Stimulated activated CD4-positive, alpha-beta T cell treated with anti-CD3 and anti-CD28 coated beads, Interleukin-2, amount 100 ng/mL, for 24 hours (primary cell): ENCODE data around the gene LYVE1.

Experiments
- DNase-seq, 2 donors: peaks; one replicate each; pipeline ENCODE4 v3.0.0-alpha.2; 2020

The LYVE1 gene

DNA sequence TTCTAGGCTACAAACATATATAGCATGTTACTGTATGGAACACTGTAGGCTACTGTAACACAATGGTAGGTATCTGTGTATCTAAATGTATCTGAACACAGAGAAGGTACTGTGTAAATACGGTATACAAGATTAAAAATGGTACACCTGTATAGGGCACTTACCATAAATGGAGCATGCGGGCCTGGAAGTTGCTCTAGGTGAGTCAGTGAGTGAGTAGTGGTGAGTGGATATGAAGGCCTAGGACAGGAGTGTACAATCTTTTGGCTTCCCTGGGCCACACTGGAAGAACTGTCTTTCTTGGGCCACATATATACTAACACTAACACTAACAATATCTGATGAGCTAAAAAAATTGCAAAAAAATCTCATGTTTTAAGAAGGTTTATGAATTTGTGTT, 48.8 kb downstream of the LYVE1 start:
- no peak for DNase-seq

DNA sequence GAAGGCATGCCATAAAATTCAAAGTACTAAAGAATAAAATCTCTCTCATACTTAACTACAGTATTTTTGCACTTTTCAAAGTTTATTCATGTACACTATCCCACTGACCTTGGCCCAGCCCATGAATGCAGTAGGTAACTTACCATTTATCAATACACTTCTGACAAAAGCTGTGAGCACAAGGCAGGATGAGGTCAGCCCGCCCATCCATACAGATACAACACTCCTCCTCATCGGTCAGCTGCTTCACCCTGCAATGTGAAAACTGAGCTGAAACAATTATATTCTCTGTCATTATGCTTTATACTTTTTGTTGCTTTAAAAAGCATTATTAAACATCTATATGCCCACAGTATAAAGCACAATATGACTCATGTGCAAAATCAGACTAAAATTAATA, 49.6 kb downstream of the LYVE1 start:
- no peak for DNase-seq

DNA sequence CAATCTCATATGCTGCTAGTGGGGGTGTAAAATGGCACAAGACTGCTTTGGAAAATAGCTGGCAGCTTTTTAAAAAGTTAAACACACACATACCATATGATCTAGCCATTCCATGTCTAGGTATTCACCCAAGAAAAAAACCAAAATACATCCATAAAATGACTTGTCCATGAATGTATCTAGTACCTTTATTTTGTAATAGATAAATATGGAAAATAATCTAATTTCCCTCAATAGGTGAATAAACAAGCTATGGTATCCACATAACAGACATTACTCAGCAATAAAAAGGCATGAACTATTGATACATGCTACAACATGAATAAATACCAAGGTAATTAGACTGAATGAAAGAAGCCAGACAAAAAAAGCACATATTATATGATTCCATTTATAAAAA, 50.3 kb downstream of the LYVE1 start:
- DNase-seq, result no peak

DNA sequence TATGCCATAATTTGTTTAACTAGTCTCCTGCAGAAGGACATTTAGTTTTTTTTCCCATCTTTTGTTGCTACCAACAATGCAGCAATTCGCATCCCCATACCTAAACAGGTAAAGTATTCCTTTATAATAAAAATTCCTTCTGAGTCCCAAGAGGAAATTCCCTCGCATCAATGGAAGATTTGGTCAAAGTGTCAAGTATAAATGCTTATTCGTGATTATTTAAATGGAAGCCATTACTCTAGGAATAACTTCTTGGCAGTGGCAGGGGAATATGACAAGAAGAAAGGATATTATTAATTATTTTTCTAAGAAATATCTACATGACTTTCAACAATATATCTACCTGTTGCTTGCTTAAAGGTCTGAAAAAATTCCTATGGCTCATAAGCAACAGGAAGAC, 53.0 kb downstream of the LYVE1 start:
- DNase-seq, result no peak

GRCh38 chr11:10514709-10515108, 53.8 kb downstream of the LYVE1 start:
- no peak for DNase-seq

- no peak for DNase-seq
Observed at GRCh38 chr11:10514202-10514601, 54.3 kb downstream of the LYVE1 start.

GRCh38 chr11:10511181-10511621, 57.3 kb downstream of the LYVE1 start:
- DNase-seq, result no peak
